Measurements from ENCODE around the gene DSCAML1. TPM values are rescaled to one million over a fixed set of nuclear protein-coding genes. Genes with fewer than 3 reads are reported as not detected.

The DSCAML1 gene
- total RNA-seq, 1 experiment from 2014 or later: not detected

GRCh38 chr11:117818041-117818873, 21.2 kb upstream of the DSCAML1 start:
- DNase-seq (peak; percentile 48), ATAC-seq (peak; percentile 37)
- Histone ChIP-seq H3K4me1 (ENCODE audit: insufficient read depth, low read length) (peaks cover 14% of the 10 kb centered on the region), H3F3A (ENCODE audit: low read length, unreplicated experiment) (no peaks in the 10 kb centered on the region), H3K9me2 (replicated peaks; ENCODE audit: low read length) (no peaks in the 10 kb centered on the region), H3K9me3 (ENCODE audit: low read length) (no peaks in the 10 kb centered on the region), H3K27me3 (ENCODE audit: low read length) (peaks cover 18% of the 10 kb centered on the region), H3K4me3 (ENCODE audit: low read length) (no peak overlapping the region), H3K9ac (ENCODE audit: low read length) (no peak overlapping the region), H3K4me2 (ENCODE audit: low read length) (peak overlapping the region; percentile 28; the same call in 1 of the 2 replicates), H3K27ac (ENCODE audit: low read length) (no peak overlapping the region), H4K20me1 (ENCODE audit: low read length) (no peaks in the 10 kb centered on the region), H3K36me3 (ENCODE audit: low read depth, low read length) (no peaks in the 10 kb centered on the region), H3K79me2 (ENCODE audit: low read length) (no peaks in the 10 kb centered on the region), H2AFZ (ENCODE audit: low read length) (peak overlapping the region; percentile 44; the same call in 1 of the 2 replicates)
- CTCF ChIA-PET: interaction anchor here (0.8 to 2.0 kb wide), 4 partner anchors 9 to 392 kb away, joined by 6 to 13 read pairs (median 9); no protein-coding TSS in a partner anchor
- intact Hi-C loops (cut with micrococcal nuclease): loop anchor here (5.0 kb wide), 2 partner anchors 391 to 581 kb away; no protein-coding TSS in a partner anchor
- TF ChIP-seq CTCF (conservative IDR thresholded peaks at IDR 0.05; ENCODE audit: low read depth, low read length) (peak; percentile 22; the same call in 1 of the 2 replicates), EZH2 (IDR thresholded peaks at IDR 0.05; ENCODE audit: low read length, unreplicated experiment) (no peak)
- BruUV-seq (replicated peaks): no TSS peak
- POLR2A ChIA-PET (ENCODE audit: unreplicated experiment): no interaction called here

- POLR2A ChIA-PET (ENCODE audit: unreplicated experiment): no interaction called here
These were observed 20.5 kb upstream of the DSCAML1 start for GRCh38 chr11:117817368-117818040.

More at GRCh38 chr11:117817368-117818040, 20.5 kb upstream of the DSCAML1 start:
- ATAC-seq (peak; percentile 68), DNase-seq (peak; percentile 89)
- peak overlapping the region; percentile 32 for H3K4me2 ChIP-seq (ENCODE audit: low read length)
- no peaks in the 10 kb centered on the region for H3K9me2 ChIP-seq (replicated peaks; ENCODE audit: low read length)
- H3K9ac ChIP-seq (ENCODE audit: low read length): no peak overlapping the region
- no peaks in the 10 kb centered on the region for H3K9me3 ChIP-seq (ENCODE audit: low read length)
- no peaks in the 10 kb centered on the region for H3F3A ChIP-seq (ENCODE audit: low read length, unreplicated experiment)
- intact Hi-C loops (cut with micrococcal nuclease): loop anchor here (5.0 kb wide), 2 partner anchors 390 to 580 kb away; no protein-coding TSS in a partner anchor
- H3K79me2 ChIP-seq (ENCODE audit: low read length): no peaks in the 10 kb centered on the region
- no peak overlapping the region for H3K4me3 ChIP-seq (ENCODE audit: low read length)
- H3K36me3 ChIP-seq (ENCODE audit: low read depth, low read length): no peaks in the 10 kb centered on the region
- no peaks in the 10 kb centered on the region for H4K20me1 ChIP-seq (ENCODE audit: low read length)
- TF ChIP-seq EZH2phosphoT487 (IDR thresholded peaks at IDR 0.05; ENCODE audit: borderline replicate concordance, low read length) (no peak), EZH2 (IDR thresholded peaks at IDR 0.05; ENCODE audit: low read length, unreplicated experiment) (no peak), CTCF (conservative IDR thresholded peaks at IDR 0.05; ENCODE audit: low read depth, low read length) (peak; percentile 99)
- CTCF ChIA-PET: interaction anchor here (0.8 to 2.0 kb wide), 3 partner anchors 8 to 391 kb away, joined by 6 to 13 read pairs (median 10); no protein-coding TSS in a partner anchor
- peaks cover 14% of the 10 kb centered on the region for H3K4me1 ChIP-seq (ENCODE audit: insufficient read depth, low read length)
- H2AFZ ChIP-seq (ENCODE audit: low read length): peak overlapping the region; percentile 57
- no TSS peak for BruUV-seq (replicated peaks)
- H3K27ac ChIP-seq (ENCODE audit: low read length): no peak overlapping the region
- H3K27me3 ChIP-seq (ENCODE audit: low read length): peaks cover 12% of the 10 kb centered on the region; the same call in 1 of the 2 replicates
